ENCODE results near the gene SCT. TPM values are rescaled to one million over a fixed set of nuclear protein-coding genes. Genes with fewer than 3 reads are reported as not detected.

The SCT gene
- total and polyA plus RNA-seq, 2 donors (not counting 1 experiment from before 2014, with no cell fraction given): not detected

DNA sequence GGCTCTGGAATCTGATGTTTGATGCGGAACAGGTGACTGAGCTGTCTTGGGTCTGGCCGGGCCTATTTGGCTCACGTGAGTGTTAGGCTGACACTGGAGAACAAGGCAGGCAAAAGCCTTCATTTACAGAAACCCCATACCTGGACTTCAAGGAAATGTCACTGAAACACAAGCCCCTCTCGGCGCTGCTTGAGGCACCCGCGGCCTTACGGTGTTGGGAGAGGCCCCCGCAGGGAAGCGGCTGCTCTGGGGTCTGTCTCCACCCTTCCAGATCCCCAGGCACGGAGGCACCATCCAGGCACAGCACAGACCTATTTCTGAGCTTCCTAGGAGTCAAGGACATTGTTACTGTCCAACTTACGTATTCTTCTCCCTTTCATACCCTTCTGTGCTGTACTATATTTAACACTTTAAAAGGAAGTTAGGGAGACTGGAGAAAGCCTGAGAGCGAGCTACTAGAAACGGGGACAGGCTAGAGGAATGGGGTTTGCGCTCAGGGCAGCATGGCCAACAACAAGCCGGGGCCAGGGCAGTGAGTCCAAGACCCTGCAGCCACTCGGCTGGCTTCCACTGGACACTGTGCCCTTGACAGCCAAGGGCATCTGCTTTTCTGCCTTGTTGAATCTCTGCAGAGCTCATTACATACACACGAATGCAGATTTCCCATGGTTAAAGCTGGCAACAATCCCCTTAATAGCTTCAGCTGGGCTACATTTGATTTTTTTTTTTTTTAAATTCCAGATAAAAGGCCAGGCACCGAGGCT, 33.9 kb upstream of the SCT start:
- no peak for TF ChIP-seq EZH2 (IDR thresholded peaks at IDR 0.05; ENCODE audit: low read length, missing control alignments)
- TF ChIP-seq, protein P1, sequence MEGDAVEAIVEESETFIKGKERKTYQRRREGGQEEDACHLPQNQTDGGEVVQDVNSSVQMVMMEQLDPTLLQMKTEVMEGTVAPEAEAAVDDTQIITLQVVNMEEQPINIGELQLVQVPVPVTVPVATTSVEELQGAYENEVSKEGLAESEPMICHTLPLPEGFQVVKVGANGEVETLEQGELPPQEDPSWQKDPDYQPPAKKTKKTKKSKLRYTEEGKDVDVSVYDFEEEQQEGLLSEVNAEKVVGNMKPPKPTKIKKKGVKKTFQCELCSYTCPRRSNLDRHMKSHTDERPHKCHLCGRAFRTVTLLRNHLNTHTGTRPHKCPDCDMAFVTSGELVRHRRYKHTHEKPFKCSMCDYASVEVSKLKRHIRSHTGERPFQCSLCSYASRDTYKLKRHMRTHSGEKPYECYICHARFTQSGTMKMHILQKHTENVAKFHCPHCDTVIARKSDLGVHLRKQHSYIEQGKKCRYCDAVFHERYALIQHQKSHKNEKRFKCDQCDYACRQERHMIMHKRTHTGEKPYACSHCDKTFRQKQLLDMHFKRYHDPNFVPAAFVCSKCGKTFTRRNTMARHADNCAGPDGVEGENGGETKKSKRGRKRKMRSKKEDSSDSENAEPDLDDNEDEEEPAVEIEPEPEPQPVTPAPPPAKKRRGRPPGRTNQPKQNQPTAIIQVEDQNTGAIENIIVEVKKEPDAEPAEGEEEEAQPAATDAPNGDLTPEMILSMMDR (conservative IDR thresholded peaks at IDR 0.05 in 1 of 2, IDR thresholded peaks at IDR 0.05 in 1 of 2; ENCODE audit: low read depth in 1 of 2, low read length in 2 of 2): no peak
- Histone ChIP-seq H3K4me1 (ENCODE audit: control insufficient read depth, extremely low read depth, insufficient read depth, low read length) (no peaks in the 10 kb centered on the region), H4K20me1 (ENCODE audit: control insufficient read depth, extremely low read depth, insufficient read depth, low read length) (no peaks in the 10 kb centered on the region), H3K9me3 (ENCODE audit: control insufficient read depth, insufficient read depth, low read depth, low read length) (no peaks in the 10 kb centered on the region), H3K27ac (ENCODE audit: insufficient read depth, low read length) (no peak overlapping the region), H3K27me3 (ENCODE audit: control insufficient read depth, insufficient read depth, low read length) (no peaks in the 10 kb centered on the region), H3K4me2 (ENCODE audit: extremely low read depth, insufficient read depth, low read length) (no peak overlapping the region), H3K9ac (ENCODE audit: insufficient read depth, low read length) (no peak overlapping the region), H3K36me3 (ENCODE audit: control insufficient read depth, insufficient read depth, low read length) (peaks cover 6% of the 10 kb centered on the region), H3K4me3 (replicated peaks in 1 of 4; ENCODE audit: control extremely low read depth in 1 of 4, insufficient read depth in 1 of 4, low read depth in 3 of 4, low read length in 4 of 4) (no peak overlapping the region), H2AFZ (ENCODE audit: low read length) (no peak overlapping the region), H3K79me2 (ENCODE audit: control insufficient read depth, insufficient read depth, low read length) (peaks cover 3% of the 10 kb centered on the region)
- no peak for DNase-seq (ENCODE audit: low read depth in 2 of 2)

- Histone ChIP-seq H3K9me3 (ENCODE audit: control insufficient read depth, insufficient read depth, low read depth, low read length) (no peaks in the 10 kb centered on the region), H3K27me3 (ENCODE audit: control insufficient read depth, insufficient read depth, low read length) (no peaks in the 10 kb centered on the region), H2AFZ (ENCODE audit: low read length) (no peak overlapping the region), H3K36me3 (ENCODE audit: control insufficient read depth, insufficient read depth, low read length) (peaks cover 6% of the 10 kb centered on the region), H3K9ac (ENCODE audit: insufficient read depth, low read length) (no peak overlapping the region), H3K79me2 (ENCODE audit: control insufficient read depth, insufficient read depth, low read length) (peaks cover 3% of the 10 kb centered on the region), H4K20me1 (ENCODE audit: control insufficient read depth, extremely low read depth, insufficient read depth, low read length) (no peaks in the 10 kb centered on the region), H3K4me2 (ENCODE audit: extremely low read depth, insufficient read depth, low read length) (no peak overlapping the region), H3K4me3 (replicated peaks in 1 of 4; ENCODE audit: control extremely low read depth in 1 of 4, insufficient read depth in 1 of 4, low read depth in 3 of 4, low read length in 4 of 4) (no peak overlapping the region), H3K27ac (ENCODE audit: insufficient read depth, low read length) (no peak overlapping the region), H3K4me1 (ENCODE audit: control insufficient read depth, extremely low read depth, insufficient read depth, low read length) (no peaks in the 10 kb centered on the region)
- TF ChIP-seq, protein P1 (conservative IDR thresholded peaks at IDR 0.05 in 1 of 2, IDR thresholded peaks at IDR 0.05 in 1 of 2; ENCODE audit: low read depth in 1 of 2, low read length in 2 of 2): no peak
- no peak for TF ChIP-seq EZH2 (IDR thresholded peaks at IDR 0.05; ENCODE audit: low read length, missing control alignments)
- no peak for DNase-seq (ENCODE audit: low read depth in 2 of 2)
Measured at GRCh38 chr11:660281-660680, 33.3 kb upstream of the SCT start.

GRCh38 chr11:659532-660085, 32.6 kb upstream of the SCT start:
- H4K20me1 ChIP-seq (ENCODE audit: control insufficient read depth, extremely low read depth, insufficient read depth, low read length): no peaks in the 10 kb centered on the region

More at GRCh38 chr11:659532-660085, 32.6 kb upstream of the SCT start:
- H3K27me3 ChIP-seq (ENCODE audit: control insufficient read depth, insufficient read depth, low read length): no peaks in the 10 kb centered on the region
- H3K9ac ChIP-seq (ENCODE audit: insufficient read depth, low read length): no peak overlapping the region
- TF ChIP-seq, protein P1 (conservative IDR thresholded peaks at IDR 0.05 in 1 of 2, IDR thresholded peaks at IDR 0.05 in 1 of 2; ENCODE audit: low read depth in 1 of 2, low read length in 2 of 2): no peak
- TF ChIP-seq EZH2 (IDR thresholded peaks at IDR 0.05; ENCODE audit: low read length, missing control alignments): no peak
- H3K36me3 ChIP-seq (ENCODE audit: control insufficient read depth, insufficient read depth, low read length): peaks cover 6% of the 10 kb centered on the region
- no peak overlapping the region for H3K4me3 ChIP-seq (replicated peaks in 1 of 4; ENCODE audit: control extremely low read depth in 1 of 4, insufficient read depth in 1 of 4, low read depth in 3 of 4, low read length in 4 of 4)
- no peak overlapping the region for H2AFZ ChIP-seq (ENCODE audit: low read length)
- peaks cover 3% of the 10 kb centered on the region for H3K79me2 ChIP-seq (ENCODE audit: control insufficient read depth, insufficient read depth, low read length)
- H3K4me1 ChIP-seq (ENCODE audit: control insufficient read depth, extremely low read depth, insufficient read depth, low read length): no peaks in the 10 kb centered on the region
- no peaks in the 10 kb centered on the region for H3K9me3 ChIP-seq (ENCODE audit: control insufficient read depth, insufficient read depth, low read depth, low read length)
- DNase-seq (ENCODE audit: low read depth in 2 of 2): no peak
- no peak overlapping the region for H3K27ac ChIP-seq (ENCODE audit: insufficient read depth, low read length)
- H3K4me2 ChIP-seq (ENCODE audit: extremely low read depth, insufficient read depth, low read length): no peak overlapping the region

All from fibroblast of lung (primary cell).